Uterus (tissue), 2 donors: ENCODE data around the gene PRKAR1B.

ENCODE experiments used
- CTCF ChIP-seq, 4 experiments: fragments of 200-600 bp in 2 of 4; fragments of 450-650 bp in 2 of 4; sonication (generic) in 2 of 4; IDR thresholded peaks; one replicate each; pipeline ENCODE4 v1.5.1; 2016 to 2019; ENCODE audit warnings: antibody characterized with exemption in 4 of 4, mild to moderate bottlenecking in 2 of 4, moderate library complexity in 1 of 4
- POLR2A ChIP-seq, 2 donors: fragments of 450-650 bp; IDR thresholded peaks; one replicate each; pipeline ENCODE4 v1.6.1; 2016; ENCODE audit warnings: antibody characterized with exemption in 2 of 2, mild to moderate bottlenecking in 1 of 2, moderate library complexity in 1 of 2

- TF ChIP-seq CTCF (IDR thresholded peaks at IDR 0.05), result no peak
- TF ChIP-seq POLR2A (IDR thresholded peaks at IDR 0.05), result no peak
Measured at GRCh38 chr7:761631-762030, 34.5 kb upstream of the PRKAR1B start.
